Measurements from ENCODE around the gene TMEM14A.

TMEM14A gene

DNA sequence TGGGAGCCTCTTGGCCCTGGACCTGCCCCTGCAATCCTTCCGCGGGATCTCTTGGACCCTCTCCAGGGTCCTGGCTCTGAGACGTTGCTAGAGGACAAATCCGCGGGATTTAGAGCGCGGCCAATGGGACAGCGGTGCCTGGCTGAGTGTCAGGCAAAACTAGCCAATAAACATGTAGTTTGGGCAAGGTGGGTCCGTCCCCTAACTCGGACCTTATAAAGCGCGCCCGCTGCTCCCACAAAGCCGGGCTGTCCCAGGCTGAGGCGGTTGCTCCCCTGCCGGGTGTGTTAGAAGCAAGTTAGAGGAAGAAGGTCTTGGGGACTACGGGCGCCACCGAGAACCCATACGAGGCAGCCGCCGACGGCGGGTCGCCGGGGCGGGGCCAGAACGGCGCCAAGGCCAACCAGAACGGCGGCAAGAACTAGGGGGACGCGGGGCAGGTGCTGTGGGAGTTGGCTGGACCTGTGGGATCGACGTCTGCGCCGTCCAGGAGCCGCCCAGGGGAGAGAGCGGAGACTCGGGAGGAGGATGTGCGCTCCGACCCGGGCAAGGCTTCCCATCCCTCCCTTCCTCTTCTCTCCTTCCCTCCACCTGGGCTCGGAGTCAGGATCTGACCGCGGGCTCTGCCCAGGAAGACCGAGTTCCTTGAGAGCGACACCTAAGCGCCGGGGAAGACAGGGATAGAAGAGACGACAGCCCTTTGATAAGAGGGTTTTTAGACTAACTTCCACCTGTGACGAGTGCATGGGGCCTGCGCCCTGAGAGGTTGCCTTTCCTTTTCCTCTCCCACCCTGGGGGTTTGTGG lies 6.5 kb upstream of the TMEM14A start:
- Histone ChIP-seq H3K27me3 (ENCODE audit: insufficient read depth, low read depth, severe bottlenecking) (no peaks in the 10 kb centered on the region), H3K4me3 (ENCODE audit: low read depth, low read length) (peak overlapping the region; percentile 76), H3K36me3 (peaks cover 7% of the 10 kb centered on the region), H3K27ac (peak overlapping the region; percentile 81), H3K9me3 (ENCODE audit: severe bottlenecking) (no peaks in the 10 kb centered on the region)
- no peak for TF ChIP-seq CTCF (IDR thresholded peaks at IDR 0.05; ENCODE audit: low read depth, low read length)
- DNase-seq, result peak; percentile 99

- no peak for DNase-seq
- H3K36me3 ChIP-seq, result peaks cover 7% of the 10 kb centered on the region
- H3K27ac ChIP-seq, result peak overlapping the region; percentile 81; the same call in 1 of the 2 replicates
- H3K9me3 ChIP-seq (ENCODE audit: severe bottlenecking), result no peaks in the 10 kb centered on the region
- peak overlapping the region; percentile 76 for H3K4me3 ChIP-seq (ENCODE audit: low read depth, low read length)
- TF ChIP-seq CTCF (IDR thresholded peaks at IDR 0.05; ENCODE audit: low read depth, low read length), result no peak
- H3K27me3 ChIP-seq (ENCODE audit: insufficient read depth, low read depth, severe bottlenecking), result no peaks in the 10 kb centered on the region
These were observed 5.8 kb upstream of the TMEM14A start for GRCh38 chr6:52664991-52665686.

DNA sequence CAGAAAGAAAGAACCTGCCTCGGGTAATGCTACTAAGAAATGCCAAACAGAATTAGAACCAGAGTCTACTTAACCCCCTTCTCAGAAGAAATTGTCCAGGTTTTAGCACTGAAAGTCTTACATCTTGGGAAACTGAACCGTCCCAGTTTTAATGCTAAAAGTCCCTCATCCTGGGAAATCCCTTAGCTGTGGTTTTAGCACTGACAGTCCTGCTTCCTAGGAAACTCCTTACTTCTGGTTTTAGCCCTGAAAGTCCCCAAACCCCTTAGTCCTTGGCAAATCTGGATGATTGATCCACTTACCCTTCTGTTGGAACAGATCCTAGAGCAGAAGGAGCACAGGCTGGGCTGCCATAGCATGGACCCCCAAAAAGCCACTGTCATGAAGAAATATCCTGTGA lies 4.8 kb upstream of the TMEM14A start:
- H3K4me3 ChIP-seq (ENCODE audit: low read depth, low read length), result no peak overlapping the region

GRCh38 chr6:52666523-52666922 lies 4.4 kb upstream of the TMEM14A start:
- no peak overlapping the region for H3K4me3 ChIP-seq (ENCODE audit: low read depth, low read length)
- TF ChIP-seq CTCF (IDR thresholded peaks at IDR 0.05; ENCODE audit: low read depth, low read length), result no peak
- no peak overlapping the region for H3K27ac ChIP-seq
- no peaks in the 10 kb centered on the region for H3K27me3 ChIP-seq (ENCODE audit: insufficient read depth, low read depth, severe bottlenecking)
- H3K36me3 ChIP-seq, result peaks cover 7% of the 10 kb centered on the region
- no peak for DNase-seq
- no peaks in the 10 kb centered on the region for H3K9me3 ChIP-seq (ENCODE audit: severe bottlenecking)

More for the DNA sequence above, 4.8 kb upstream of the TMEM14A start:
- no peaks in the 10 kb centered on the region for H3K27me3 ChIP-seq (ENCODE audit: insufficient read depth, low read depth, severe bottlenecking)
- no peak overlapping the region for H3K27ac ChIP-seq
- DNase-seq, result no peak
- no peaks in the 10 kb centered on the region for H3K9me3 ChIP-seq (ENCODE audit: severe bottlenecking)
- TF ChIP-seq CTCF (IDR thresholded peaks at IDR 0.05; ENCODE audit: low read depth, low read length), result no peak
- H3K36me3 ChIP-seq, result peaks cover 7% of the 10 kb centered on the region

- no peaks in the 10 kb centered on the region for H3K9me3 ChIP-seq (ENCODE audit: severe bottlenecking)
- H3K36me3 ChIP-seq, result peaks cover 7% of the 10 kb centered on the region
- no peak for DNase-seq
- TF ChIP-seq CTCF (IDR thresholded peaks at IDR 0.05; ENCODE audit: low read depth, low read length), result no peak
- H3K27me3 ChIP-seq (ENCODE audit: insufficient read depth, low read depth, severe bottlenecking), result no peaks in the 10 kb centered on the region
- H3K27ac ChIP-seq, result no peak overlapping the region
- no peak overlapping the region for H3K4me3 ChIP-seq (ENCODE audit: low read depth, low read length)
These were observed 3.3 kb upstream of the TMEM14A start for GRCh38 chr6:52667572-52667971.
